Stimulated activated CD4-positive, alpha-beta T cell treated with anti-CD3 and anti-CD28 coated beads, TNF-alpha, amount 100 ng/mL, for 1 hour (primary cell): ENCODE measurements around the gene OPRPN.

ENCODE experiments used
- DNase-seq, 3 donors: peaks; one replicate each; pipeline ENCODE4 v3.0.0-alpha.2; 2020; ENCODE audit warnings: low read depth in 3 of 3, low spot score in 1 of 3

The OPRPN gene, protein sequence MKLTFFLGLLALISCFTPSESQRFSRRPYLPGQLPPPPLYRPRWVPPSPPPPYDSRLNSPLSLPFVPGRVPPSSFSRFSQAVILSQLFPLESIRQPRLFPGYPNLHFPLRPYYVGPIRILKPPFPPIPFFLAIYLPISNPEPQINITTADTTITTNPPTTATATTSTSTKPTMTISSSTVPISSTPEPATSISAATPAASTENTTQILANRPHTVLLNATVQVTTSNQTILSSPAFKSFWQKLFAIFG

DNA sequence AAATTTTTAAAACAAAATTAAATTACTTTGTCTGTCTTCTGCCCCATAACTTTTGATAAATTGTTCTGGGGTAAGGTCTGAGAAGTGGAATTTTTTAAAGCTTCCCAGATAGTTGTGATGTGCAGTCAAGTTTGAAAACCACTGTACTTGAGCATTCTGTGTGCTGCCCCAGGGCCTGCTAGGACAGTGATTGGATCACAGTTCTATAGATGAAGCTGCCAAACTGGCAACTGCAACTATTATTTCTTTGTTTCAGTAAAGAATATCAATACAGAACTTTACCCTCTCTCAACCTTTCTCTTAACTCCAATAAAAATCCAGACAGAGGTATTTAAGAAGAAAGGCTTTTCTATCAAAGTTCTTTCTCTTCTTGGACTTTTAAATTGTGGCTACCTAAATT lies at the start of gene OPRPN:
Gene OPRPN (plus strand): TSS at position 361 of the 400 bp plus-strand sequence. CDS start 1,346 bp downstream, outside the sequence.
- DNase-seq: no peak

DNA sequence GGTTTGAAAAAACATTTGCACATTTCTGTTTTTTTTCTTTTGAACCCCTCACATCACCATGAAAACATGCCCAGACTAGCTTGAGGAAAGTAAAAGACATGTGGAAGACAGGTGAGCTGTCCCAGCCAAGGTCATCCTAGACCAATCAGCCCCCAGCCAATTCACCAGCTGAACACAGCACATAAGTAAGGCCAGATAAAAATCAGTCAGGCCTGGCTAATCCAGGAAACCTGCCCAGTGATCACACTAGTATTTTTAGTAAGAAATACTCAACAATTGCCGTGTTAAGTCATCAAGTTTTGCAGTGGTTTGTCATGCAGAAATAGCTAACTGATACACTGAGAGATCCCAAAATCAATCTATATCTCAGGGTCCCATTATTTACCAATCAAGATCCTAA lies 41.6 kb upstream of the OPRPN start:
- DNase-seq: no peak

DNA sequence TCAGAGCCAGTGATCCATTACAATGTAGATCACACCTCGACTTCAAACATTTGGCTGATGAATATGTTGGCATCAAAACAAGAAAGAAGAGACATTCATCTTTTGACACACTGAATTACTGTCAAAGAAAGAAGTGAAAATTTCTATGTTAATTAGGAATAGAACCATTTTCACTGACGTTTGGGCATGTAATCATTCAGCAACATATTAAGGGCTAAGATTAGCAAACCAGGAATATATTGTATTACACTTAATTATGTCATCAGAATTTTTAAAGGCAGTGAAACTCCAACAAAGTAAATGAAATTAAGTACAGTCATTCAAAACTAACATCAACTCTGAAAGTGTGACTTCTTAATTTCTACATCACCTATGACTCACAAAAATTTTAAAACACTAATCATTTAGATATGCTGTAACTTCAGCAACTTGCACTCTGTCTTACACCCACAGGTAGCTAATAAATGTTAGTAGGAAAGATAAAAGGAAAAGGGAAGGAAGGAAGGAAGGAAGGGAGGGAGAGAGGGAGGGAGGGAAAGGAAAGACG lies 38.6 kb upstream of the OPRPN start:
- no peak for DNase-seq

DNA sequence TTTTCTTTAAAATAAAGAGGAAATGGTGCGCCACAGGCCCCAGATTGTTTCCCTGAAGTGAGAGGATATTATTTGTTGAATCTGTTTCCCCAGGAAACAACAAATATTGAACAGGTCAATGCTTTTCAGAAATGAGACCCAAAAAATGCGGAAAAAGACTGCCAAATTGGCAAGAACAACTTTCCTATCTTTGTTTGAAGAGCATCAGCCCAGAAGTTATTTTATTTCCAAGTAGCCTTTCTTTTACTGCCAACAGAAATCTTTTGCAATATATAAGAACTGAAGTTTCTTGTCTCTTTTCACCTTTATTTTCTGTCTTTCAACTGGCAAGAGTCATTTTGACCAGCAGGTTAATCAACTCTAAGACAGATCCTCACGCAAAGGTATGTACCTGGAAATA lies 37.3 kb upstream of the OPRPN start, which contains the start of gene SMR3A:
Gene SMR3A (plus strand): TSS at position 301 of the 400 bp plus-strand sequence. CDS start 1,356 bp downstream, outside the sequence.
- DNase-seq: no peak

DNA sequence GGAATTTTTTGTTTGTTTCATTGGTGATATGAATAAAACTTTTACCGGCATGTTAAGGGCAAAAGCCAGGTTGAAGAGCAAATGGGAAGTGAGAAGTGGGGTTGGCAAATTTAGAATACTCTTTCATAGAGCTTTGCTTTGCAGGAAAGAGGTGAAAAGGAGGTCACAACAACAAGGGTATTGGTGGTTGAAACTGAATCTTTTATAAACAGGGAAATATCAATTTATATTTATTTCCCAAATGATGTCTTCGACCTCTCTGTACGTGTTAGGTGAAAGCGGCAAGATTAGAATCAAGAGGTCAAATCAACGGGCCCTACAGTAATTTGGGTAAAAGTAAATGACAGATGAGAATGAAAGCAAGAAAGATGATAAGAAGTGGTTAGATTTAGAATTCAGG lies 33.7 kb upstream of the OPRPN start:
- DNase-seq: no peak

DNA sequence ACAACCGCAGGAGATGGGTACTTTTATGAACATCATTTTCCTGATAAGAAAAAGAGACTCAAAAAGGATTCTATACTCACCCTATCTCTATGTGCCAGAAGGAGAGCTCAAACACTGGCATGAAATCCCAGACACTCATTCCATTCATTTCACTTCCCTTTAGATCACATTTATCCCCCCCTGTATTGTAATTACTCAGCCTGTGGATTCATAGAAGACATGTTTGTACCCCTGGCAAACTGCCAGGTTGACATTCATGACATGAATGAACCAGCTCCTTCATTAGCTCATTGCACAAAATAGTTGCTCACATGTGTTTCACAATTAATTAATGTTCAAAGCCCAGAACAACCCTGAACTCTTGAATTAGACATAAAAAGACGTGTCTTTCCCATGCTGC lies 32.3 kb upstream of the OPRPN start:
- no peak for DNase-seq

DNA sequence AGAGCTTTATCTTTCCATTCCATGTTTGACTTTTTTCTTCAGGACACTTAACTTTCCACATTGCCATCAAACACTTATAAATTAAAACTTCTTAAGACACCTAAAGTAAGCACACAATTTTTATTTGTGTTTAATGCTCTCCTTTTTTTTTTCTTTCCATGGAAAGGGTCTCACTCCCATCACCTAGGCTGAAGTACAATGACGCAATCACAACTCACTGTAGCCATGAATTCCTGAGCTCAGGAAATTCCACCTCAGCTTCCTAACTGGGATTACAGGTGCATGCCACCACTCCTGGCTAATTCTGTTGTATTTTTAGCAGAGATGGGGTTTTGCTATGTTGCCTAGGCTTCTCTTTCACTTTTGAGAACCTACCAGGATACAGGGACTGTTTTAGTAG lies 29.9 kb upstream of the OPRPN start:
- DNase-seq: no peak

DNA sequence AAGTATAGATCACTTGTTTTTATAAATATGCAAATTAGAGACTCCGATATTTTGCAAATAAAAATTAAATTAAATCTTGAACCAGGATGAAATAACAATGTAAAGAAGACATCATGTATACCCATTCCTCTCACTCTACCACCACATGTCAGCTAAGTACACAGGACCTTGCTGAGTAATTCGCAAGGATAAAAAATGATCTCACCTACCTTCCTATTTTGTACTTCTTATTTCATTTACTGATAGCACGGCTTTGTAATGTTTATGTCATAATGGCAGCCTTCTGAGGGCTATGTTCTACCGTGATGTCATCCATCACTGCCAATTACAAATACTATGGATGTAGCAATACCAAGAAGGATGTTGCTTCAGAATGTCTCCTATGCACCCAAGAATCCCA lies 25.8 kb upstream of the OPRPN start:
- no peak for DNase-seq

DNA sequence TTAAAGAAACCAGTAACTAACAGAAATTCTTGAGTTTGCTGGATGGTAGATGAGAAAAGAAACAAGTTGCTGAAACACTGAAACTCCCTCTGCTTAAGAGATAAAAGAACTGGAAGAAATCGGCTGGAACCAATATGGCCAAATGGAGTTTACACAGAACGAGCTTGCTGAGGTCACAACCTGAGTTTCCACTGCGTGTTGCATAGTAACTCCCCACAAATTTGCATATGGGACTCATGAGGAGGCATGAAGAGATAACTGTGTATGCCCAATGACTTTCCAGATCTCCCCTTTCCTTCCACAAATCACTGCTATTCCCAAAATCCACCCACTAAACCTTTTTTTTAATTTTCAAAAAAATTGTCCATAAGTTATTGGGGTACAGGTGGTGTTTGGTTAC lies 25.0 kb upstream of the OPRPN start:
- no peak for DNase-seq

DNA sequence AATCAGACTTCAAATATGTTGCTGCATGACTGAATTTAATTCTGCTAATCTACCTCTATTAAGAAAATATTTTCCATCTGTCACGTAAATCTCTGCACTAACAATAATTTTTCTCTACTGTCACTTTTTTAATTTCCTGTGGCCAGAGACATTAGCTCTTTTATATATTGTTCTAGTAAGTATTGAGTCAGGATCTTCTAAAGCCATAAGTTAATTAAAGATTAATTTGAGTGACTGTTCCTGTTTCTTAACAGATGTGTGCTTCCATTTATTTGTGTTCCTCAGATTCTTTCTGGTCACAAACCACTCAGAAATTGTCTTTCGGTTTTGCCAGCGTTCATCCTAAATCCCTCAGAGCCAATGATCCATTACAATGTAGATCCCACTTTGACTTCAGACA lies 17.2 kb upstream of the OPRPN start:
- DNase-seq: no peak

DNA sequence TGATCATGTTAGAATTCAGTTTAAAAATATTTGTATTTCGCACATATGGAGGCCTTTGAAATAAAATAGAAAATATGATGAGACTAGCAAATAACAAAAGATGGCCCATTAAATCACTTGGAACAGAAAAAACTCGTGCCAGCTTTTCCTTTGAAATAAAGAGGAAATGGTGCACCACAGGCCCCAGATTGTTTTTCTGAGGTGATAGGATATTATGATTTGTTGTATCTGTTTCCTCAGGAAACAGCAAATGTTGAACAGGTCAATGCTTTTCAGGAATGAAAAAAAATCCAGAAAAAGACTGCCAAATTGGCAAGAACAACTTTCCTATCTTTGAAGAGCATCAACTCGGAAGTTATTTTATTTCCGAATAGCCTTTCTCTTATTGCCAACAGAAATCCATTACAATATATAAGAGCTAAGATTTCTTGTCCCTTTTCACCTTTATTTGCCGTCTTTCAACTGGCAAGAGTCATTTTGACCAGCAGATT lies 15.0 kb upstream of the OPRPN start, which contains the start of gene SMR3B:
Gene SMR3B (plus strand): TSS at position 441 of the 491 bp plus-strand sequence. CDS start 1,380 bp downstream, outside the sequence.
- no peak for DNase-seq

DNA sequence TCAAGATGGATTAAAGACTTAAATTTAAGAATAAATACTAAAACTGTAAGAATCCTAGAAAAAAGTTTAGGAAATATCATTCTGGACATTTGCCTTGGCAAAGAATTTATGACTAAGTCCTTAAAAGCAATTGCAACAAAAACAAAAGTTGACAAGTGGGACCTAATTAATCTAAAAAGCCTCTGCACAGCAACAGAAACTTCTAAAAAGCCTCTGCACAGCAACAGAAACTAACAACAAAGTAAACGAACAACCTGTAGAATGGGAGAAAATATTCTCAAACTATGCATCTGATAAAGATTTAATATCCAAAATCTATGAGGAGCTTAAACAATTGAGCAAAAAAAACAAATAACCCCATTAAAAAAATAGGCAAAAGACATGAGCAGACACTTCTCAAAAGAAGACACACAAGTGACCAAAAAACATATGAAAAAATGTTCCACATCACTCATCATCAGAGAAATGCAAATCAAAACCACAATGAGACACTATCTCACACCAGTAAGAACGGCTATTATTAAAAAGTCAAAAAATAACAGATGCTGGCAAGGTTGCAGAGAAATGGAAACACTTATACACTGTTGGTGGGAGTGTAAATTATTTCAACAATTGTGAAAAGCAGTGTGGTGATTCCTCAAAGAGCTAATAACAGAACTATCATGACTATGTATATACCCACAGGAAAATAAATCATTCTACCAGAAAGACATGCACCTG lies 5.5 kb upstream of the OPRPN start:
- DNase-seq: no peak

DNA sequence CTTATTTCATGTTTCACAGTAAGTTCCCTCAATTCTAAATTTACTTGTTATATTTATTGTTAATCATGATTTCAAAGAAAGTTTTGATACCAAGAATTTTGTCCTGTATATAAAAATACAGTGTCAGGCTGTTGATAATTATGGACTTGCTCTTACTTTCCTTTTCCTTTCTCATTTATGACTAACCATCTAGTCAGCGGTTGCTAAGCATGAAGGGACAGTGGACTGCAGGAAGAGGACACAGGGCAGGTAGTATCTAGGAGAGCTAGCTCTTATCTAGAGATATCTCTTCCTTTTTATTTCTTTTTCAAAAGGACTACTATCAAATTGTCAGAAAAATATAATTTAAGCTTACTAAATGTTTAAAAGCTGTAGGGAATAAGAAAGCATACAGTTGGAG lies 1.6 kb downstream of the OPRPN start:
- DNase-seq: no peak

DNA sequence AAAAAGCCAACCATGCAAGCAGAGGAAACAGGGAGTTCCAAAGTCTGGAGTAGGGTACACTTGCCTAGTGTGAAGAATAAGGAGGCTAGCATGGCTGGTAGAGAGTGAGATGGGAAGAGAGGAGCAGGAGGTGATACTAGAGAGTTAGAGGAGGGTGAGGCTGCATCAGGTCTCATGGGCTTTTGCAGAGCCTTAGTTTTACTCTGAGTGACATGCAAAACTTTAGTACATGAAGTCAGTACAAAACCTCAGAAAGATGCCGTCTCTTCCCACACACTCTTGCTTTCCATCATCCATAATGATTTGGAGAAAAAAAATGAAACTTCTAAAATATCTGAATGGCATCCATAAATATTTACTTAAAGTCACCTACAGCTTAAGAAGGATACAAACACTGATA lies 5.0 kb downstream of the OPRPN start:
- no peak for DNase-seq

DNA sequence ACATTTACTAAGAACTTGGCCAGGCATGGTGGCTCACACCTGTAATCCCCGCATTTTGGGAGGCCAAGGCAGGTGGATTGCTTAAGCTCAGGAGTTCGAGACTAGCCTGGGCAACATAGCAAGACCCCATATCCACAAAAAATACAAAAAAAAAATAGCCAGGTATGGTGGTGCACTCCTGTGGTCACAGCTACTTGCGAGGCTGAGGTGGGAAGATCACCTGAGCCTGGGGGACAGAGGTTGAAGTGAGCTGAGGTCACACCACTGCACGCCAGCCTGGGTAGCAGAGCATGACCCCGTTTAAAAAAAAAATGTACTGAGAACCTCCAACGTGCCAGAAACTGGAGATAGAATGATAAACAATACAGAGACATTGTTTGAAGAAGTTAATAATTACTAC lies 8.0 kb downstream of the OPRPN start:
- no peak for DNase-seq

DNA sequence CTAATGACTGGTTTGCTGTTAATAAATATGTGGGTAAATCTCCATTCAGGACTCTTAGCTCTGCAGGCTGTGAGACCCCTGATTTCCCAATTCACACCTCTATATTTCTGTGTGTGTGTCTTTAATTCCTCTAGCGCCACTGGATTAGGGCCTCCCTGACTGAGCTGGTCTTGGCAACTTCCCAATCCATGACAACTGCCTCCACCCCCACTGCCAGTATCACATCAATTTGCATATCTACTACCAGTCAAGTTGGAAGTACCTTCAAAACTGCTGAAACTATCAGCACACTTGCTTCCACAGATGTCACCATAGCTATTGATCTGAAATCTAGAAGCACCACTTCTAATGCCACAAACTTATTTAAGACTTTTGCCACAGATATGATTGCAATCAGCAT lies 27.6 kb downstream of the OPRPN start:
- no peak for DNase-seq

DNA sequence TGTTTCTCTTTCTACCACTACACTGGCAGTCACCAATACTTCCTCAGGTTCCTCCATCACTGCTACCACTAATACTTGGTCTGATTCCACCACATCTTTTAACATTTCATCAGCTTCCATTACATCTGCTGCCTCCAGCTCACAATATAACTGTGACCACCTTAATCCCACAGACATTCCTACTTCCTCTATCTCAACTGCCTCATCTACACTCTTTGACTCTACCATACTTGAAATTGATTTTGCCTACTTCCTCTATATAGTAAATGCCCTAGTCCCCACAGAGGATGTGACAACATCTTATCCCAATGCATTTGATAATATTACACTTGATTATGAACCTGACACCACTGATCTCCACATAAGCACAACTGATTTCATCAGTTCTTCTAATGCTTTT lies 29.0 kb downstream of the OPRPN start:
- no peak for DNase-seq

DNA sequence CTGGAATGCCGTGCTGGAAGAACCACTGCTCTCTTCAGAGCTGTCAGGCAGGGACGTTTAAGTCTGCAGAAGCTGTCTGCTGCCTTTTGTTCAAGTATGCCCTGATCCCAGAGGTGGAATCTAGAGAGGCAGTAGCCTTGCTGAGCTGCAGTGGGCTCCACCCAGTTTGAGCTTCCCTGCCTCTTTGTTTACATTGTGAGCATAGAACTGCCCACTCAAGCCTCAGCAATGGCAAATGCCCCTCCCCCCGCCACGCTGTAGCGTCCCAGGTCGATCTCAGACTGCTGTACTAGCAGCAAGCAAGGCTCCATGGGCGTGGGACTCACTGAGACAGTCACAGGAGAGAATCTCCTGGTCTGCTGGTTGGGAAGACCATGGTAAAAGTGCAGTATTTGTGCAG lies 39.5 kb downstream of the OPRPN start:
- DNase-seq: no peak

DNA sequence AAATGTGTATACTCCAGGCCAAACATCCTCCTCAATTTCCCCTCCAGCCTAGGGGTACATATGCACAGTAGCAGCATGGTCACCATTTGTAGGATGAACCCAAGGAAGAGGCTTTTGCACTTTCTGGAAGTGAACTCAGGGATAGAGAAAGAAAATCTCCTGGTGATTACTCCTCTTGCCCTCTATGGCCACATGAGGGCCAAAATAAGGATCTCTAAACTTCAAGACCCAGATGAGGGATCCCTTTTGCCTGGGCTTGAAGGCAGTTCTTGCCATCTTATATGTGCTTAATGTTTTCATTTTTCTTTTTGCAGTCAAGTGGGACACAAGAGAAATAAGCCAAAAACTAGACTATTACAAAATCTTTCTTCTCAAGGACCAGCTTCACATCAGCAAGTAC lies 44.7 kb downstream of the OPRPN start:
- DNase-seq: no peak

DNA sequence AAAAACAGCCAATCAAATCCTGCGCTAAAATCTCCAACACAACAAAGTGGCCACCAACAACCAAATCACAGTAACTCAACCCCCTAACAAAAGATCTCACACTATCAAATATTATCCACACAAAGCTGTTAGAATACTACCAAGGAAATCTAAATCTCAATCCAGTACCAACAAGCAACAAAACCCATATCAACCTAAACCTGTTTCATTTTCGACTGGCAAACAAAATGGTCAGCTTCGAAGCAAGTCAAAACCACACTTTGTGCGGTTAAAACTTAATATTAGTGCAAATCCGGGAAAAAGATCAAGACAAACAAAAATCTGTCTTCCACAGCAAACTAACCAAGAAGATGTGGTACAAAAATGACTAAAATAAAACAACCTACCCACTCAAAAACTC lies 45.6 kb downstream of the OPRPN start:
- DNase-seq: no peak

DNA sequence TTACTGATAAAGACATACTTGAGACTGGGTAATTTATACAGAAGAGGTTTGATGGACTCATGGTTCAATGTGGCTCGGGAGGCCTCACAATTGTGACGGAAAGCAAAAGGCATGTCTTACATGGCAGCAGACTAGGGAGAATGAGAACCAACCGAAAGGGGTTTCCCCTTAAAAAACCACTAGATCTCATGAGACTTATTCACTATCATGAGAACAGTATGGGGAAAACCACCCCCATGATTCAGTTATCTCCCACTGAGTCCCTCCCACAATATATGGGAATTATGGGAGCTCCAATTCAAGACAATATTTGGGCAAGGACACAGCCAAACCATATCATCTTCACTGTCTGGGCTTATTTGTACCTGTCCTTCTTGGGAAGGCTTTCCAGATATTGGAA lies 51.5 kb downstream of the OPRPN start:
- DNase-seq: no peak

DNA sequence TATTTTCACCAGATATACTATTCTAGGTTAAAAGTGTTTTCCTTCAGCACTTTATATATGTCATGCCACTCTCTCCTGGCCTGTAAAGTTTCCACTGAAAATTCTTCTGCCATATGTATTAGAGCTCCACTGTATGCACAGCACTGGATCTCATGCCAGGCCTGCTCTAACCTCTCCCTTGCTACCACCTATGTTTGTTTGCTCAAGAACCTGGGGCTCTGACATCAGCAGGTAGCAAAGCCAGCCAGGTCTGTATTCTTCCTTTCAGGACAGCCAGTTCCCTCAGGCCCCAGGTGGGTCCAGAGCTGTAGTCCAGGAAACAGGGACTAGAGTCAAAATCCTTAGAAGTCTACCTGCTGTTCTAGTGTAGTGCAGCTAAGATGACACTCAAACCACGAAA lies 55.2 kb downstream of the OPRPN start:
- DNase-seq: no peak
